Putamen (tissue), 1 donor: ENCODE results near the gene GABPB2.
A peak's percentile ranks its signal among the peaks of the same experiment; 100 is the strongest.

Experiments used
- DNase-seq: peaks from one replicate; pipeline ENCODE4 v3.0.0-alpha.2; 2016; ENCODE audit warnings: low spot score

The GABPB2 gene

DNA sequence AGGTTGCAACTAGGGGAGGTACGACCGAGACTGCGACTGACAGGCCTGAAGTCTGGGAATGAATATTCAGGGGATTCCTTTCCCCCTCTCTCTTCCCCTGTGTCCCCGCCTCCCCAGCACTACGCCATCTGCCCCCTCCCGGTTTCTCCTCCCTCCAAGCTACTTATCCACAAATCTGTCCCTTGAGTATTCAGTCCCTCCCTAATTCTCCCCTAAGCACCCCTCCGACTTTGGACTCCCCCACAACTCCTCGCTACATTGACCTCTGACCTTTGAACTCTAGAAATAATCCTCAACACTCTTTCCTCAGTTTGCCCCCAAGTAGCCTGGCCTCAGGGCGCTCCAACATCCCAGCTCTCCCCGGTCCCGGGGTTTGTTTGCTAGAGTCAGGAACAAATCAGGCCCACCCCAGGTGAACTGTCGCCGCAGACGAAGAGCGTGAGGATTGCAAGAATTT, 94.7 kb downstream of the GABPB2 start:
- peak; percentile 70 for DNase-seq

- DNase-seq: peak; percentile 99
Measured at GRCh38 chr1:151165738-151166504, 95.4 kb downstream of the GABPB2 start, which contains the start of the genes LYSMD1 and SCNM1. TSS of gene LYSMD1 (minus strand) at chr1:151165902. CDS start at chr1:151165258, 644 bp downstream. TSS of gene SCNM1 (plus strand) at chr1:151166144. CDS start at chr1:151166153, 9 bp downstream.

DNA sequence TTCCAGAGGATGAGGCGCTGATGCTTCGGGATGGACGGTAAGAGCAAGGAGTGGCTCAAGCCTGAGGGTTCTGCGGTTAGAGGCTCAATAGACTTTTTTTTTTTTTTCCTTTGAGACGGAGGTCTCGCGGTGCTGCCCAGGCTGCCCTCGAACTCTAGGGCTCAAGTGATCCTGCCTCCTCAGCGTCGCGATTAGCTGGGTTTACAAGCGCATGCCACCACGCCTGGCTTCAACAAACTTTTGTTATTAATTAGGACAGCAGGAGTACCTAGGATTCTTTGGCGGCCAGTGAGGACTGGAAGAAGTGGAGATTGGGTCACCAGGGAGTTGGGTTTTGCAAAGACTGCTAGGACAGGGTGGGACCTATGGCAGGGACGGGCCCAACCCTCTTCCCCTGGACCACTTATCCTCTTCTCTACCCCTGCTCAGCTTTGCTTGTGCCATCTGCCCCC, 96.0 kb downstream of the GABPB2 start:
- DNase-seq: no peak

DNA sequence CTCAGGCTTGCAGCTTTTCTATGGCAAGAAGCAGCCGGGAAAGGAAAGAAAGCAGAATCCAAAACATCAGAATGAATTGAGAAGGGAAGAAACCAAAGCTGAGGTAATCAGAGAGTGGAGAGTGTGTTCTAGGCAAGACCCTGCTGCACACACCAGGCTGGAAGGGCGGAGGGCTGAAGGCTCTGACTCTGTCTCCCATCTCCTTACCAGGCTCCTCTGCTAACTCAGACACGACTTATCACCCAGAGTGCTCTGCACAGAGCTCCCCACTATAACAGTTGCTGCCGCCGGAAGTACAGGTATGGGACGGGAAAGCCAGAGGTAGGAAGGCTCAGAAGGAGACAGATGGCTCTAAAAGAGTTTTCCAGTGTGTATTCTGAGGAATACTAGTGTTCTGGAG, 96.6 kb downstream of the GABPB2 start:
- no peak for DNase-seq

DNA sequence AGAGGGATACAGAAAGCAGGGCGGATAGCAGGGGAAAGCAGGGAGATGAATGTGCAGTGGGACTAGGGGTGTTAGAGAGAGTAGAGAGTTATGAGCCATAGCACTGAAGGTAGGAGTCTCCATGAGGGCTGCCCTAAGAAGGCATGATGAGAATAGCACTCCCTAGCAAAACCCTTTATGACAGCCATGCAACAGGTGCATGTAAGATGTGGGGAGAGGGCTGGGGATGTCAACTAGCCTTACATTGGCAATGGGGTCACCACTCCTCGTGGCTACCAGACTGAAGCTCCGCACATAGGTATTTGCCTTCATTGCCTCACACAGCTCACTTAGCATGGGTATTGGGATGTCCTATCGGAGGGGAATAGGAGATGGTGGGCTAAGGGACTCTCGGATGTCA, 100.6 kb downstream of the GABPB2 start:
- no peak for DNase-seq
